Measurements from ENCODE around the gene CDC26.

DNA sequence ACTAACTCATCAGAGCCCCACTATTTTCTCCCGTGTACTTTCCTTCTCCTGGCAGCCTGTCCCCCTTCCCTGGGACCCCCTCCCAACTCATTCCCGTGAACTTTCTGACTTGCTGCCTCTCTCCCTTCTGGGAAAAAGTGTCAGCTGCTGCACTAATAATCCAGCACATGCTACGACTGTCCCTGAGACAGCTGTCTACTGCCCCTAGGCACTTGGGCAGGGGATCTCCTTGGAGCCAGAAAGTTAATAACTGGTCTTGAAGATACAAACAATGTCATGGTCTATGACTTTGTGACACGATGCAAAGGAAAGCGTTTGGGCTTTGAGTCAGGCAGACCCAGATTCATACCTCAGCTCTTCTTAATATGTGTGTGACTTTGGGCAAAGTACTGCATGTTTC is 37.9 kb upstream of the CDC26 start:
- TF ChIP-seq, protein P1, sequence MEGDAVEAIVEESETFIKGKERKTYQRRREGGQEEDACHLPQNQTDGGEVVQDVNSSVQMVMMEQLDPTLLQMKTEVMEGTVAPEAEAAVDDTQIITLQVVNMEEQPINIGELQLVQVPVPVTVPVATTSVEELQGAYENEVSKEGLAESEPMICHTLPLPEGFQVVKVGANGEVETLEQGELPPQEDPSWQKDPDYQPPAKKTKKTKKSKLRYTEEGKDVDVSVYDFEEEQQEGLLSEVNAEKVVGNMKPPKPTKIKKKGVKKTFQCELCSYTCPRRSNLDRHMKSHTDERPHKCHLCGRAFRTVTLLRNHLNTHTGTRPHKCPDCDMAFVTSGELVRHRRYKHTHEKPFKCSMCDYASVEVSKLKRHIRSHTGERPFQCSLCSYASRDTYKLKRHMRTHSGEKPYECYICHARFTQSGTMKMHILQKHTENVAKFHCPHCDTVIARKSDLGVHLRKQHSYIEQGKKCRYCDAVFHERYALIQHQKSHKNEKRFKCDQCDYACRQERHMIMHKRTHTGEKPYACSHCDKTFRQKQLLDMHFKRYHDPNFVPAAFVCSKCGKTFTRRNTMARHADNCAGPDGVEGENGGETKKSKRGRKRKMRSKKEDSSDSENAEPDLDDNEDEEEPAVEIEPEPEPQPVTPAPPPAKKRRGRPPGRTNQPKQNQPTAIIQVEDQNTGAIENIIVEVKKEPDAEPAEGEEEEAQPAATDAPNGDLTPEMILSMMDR (IDR thresholded peaks at IDR 0.05 in 8 of 11, conservative IDR thresholded peaks at IDR 0.05 in 3 of 11) = no peak
- no peak for TF ChIP-seq POLR2A (IDR thresholded peaks at IDR 0.05)
